ENCODE measurements around the gene RANBP3.
"Not testable (repeated sequence)": the region's sequence is repeated elsewhere in the genome, so short reads cannot be mapped to it uniquely, and the experiment has no call there.

The RANBP3 gene

DNA sequence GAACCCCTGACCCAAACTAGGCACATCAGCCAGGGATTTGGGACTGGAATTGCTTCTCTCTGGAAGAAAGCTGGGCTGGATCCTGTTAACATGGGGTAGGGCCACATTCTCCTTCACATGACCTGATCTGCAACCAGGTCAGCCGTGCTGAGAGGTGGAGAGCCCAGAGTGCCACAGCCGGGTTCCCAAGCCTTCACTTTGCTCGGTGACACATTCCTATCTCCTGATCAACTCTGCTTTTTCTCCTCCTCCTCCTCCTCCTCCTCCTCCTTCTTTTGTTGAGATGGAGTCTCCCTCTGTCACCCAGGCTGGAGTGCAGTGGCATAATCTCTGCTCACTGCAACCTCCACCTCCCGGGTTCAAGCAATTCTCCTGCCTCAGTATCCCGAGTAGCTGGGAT, 7.9 kb upstream of the RANBP3 start:
- not testable (repeated sequence) for DNase-seq

DNA sequence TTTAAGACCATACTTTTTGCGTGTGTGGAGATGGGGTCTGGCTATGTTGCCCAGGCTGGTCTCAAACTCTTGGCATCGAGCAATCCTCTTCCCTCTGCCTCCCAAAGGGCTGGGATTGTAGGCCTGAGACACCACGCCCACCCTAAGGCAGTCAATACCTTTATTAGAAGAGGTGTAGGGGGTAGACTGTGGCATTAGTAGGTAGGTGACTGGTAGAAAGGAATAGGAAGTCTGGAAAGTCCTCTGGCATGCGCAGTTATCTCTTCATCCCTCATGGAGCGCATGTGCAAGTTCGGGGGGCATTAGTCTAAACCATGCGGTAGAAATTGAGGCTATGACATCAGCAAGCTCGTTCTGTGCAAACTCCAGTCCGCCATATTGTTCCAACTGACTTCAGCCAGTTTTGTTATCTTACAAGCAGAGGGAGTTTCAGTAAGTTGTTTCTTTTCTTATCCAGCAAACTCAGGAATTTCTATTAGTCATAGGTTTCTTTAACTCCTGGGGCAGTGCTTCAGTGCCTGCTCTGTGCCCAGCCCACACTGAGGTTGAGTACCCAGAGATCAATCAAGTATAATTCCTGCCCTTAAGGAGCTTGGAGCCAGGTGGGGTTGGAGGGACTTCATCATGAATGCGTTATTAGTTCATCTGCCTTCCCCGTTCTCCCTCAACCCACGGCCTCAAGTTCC, 7.3 kb upstream of the RANBP3 start:
- DNase-seq = no peak

DNA sequence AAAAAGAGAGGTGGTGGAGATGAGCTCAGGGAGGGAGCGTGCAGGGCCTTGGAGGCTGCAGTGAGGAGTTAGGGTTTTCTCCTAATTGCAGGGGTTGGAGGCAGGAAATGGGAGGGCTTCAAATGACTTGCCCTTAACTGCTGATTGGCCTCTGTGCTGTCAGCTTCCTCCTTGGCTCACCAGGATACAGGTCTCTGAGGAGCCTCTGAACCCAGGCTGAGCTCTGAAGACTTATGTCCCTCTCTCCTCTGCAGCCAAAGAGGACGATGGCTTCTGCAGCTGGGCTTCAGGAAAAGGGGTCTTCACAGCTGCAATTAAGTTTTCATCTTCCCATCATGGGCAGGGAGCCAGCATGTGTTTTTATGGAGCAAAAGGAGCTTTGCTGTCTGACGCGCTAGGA, 6.7 kb upstream of the RANBP3 start:
- DNase-seq = no peak

DNA sequence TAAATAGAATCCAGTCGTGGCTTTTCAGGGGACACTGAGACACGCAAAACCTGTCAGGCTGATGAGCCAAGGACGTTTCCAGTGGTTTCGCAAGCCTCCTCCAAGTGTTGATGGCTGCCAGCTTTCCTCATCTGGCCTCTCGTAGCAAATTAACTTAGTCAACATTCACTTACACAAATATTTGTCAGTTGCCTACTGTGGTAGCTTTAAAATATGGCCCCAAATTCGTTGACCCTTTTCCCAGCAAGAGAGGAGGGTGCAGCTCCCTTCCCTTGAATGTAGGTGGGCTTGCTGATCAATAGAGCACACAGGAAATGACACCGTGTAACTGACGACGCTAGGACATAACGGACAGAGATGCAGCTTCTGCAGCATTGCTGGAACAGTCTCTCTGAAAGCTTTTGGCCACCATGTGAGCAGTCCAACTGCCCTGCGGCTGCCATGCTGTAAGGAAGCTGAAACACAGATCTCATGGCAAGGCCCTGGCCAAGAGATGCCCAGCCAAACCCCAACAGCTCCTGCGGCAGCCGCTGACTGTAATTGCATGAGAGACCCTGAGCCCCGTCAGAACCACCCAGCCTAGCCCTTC, 5.5 kb upstream of the RANBP3 start:
- DNase-seq = no peak

DNA sequence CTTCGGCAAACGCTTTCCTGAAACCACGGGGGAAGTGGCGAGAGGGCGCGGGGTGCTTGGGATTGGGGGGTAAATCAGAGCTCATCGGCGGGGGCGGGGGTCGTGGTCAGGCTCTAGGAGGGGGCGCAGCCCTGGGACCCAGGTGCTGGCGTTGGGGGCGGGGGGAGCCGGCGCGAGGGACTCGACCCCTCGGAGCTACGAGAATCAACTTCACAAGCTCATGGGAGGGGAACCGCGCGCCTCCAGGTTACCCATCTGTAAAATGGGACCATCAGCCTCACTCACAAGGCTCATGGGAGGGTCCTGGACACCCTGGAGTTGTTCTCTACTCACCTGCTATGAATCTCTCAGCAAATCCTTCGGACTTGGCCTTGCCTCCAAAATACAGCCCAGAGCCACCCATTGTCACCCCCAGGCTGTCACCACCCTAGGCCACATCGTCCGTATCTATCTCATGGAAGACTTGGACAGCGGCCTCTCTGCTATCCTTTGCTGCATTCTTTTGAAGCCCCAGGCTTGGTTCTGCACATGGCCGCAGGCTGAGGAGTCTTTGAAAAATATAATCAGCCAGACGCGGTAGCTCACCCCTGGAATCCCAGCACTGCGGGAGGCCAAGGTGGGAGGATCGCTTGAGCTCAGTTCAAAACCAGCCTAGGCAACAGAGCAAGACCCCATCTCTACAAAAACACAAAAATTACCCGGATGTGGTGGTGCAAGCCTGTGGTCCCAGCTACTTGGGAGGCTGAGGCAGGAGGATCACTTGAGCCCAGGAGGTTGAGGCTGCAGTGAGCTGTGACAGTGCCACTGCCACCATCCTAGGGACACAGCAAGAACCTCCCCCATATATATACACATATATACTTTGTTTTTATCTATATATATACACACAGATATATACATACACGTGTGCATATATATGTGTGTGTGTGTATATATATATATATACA, 939 bp upstream of the RANBP3 start:
- DNase-seq = no peak

DNA sequence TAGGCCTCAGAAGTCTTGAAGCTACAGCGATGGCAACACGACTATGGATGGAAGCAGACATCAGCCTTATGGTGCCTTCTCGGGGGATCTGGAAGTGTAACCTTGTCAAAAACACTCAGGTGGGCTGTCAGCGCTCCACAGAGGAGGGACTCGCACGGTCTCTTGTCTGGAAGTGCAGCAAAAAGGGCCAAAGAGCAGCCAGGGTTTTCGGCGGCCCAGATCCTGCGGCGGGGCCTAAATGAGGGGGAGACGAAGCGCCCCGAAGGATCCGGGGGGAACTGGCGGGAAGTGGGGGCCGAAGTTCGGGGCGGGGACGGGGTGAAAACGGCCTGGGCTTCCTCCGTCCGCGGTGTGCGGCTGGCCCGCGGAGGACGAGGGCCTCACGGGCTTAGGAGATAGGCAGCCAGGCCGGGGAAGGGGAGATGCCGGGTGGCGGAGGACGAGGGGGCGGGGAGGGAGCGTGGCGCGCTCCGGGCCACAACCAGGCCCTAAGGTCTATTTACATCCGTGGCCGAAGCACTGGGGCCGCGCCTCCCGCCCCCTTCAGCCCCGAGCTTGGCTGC, 637 bp downstream of the RANBP3 start:
- DNase-seq = no peak

DNA sequence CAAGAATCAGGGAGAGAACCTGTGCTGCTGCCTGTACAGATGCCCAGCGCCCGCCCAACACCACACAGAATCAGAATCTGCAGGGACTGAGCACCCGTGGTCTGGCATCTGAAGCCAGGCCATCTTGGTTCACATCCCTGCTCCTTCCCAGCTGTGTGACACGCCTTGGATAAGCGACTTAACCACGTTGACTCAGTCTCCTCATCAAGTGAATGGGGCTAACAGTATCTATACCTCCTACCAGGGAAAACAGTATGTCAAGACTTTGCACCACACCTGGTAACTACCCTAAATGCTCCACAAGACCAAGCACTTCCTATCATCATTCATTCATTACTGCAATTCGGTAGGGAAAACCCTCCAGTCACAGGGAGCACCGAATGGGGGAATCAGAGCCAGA, 1.2 kb downstream of the RANBP3 start:
- DNase-seq = no peak

DNA sequence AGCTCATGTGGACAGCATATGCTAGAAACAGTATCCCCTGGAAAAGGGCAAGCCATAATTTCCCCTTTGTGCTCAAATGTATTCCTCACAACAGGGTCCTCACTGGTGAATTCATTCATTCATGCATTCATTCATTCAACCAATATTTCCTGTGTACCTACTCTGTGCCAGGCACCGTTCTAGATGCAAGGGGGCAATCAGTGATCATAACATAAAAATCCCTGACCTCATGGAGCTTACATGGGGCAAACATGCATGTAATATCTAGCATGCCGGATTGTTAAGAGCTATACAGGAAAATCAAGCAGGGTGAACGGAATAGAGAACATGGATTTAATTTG, 2.6 kb downstream of the RANBP3 start:
- DNase-seq = no peak

DNA sequence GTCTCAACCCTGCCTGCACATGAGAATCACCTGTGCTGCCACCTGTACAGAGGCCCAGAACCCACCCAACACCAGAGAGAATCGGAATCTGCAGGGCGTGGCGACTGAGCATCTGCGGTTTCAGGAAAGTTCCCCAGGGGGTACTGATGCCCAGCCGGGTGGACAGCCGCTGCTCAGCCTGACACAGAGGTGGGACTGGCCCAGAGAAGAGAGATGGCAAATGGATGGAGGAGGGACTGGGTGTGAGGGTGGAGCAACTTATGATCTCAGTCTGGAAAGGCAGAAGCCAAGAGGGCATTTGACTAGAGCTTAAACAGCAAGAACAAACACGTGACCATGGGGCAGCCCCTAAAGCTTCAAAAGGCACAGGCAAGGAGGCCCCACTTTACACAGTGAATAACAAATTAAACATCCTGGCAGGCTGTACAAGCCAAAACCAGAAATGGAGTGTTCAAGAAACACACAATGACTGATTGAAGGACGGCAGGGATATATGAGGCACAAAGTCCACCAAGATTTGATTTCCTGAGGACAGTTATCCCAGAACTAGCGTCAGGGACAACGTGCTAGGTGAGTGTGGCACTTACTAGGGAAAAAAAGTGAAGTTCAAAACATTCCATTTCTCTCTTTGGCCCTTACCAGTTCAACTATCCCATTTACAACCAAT, 3.1 kb downstream of the RANBP3 start:
- no peak for DNase-seq

DNA sequence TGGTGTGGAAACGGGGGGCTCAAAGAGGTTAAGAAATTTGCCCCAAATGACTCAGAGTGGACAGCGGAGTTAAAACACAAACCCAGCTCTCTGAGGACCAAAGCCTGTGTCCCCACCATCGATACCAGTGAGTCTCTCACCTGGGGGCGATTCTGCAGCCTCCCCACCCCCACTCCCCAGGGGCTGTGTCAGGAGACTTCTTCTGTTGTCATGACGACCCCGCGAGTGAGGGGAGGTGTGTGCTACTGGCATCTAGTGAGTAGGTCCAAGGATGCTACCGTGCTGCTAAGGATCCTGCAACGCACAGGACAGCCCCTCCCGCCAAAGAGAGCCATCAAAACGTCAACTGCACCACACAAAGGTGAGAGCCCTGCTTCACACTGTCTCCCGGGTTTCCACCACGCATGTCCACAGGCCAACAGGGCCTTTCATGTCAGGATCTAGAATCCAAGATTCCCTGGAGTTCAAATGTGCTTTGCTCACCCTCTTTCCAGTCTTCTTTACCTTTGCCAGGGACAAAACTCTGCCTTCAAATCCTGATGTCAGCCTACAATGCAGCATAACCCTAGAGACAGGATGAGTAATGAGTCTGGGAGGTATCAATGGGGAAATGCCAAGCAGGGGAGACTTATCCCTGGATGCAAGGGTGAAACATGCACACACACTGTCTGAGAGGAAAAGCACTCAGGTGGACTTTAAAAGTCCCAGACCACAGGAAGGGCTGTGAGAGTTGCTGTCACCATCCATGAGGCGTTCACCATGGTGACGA, 3.9 kb downstream of the RANBP3 start:
- DNase-seq = no peak

DNA sequence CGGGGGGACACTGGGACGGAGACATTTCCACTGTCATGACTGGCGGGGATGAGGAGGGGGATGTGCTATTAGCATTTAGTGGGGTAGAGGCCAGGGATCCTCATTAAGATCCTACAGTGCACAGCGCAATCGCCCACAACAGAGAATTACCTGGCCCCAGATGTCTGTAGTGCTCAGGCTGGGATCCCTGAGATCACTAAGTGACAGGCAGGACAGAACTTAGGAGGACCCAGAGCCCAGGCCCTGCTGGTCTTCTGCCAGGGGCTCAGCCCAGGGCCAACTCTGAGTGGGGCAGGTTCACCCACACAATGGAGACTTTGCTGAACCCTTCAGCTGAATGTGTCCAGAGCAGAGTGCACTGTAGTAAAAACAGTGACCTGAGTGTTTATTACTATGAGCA, 4.6 kb downstream of the RANBP3 start:
- DNase-seq = no peak

DNA sequence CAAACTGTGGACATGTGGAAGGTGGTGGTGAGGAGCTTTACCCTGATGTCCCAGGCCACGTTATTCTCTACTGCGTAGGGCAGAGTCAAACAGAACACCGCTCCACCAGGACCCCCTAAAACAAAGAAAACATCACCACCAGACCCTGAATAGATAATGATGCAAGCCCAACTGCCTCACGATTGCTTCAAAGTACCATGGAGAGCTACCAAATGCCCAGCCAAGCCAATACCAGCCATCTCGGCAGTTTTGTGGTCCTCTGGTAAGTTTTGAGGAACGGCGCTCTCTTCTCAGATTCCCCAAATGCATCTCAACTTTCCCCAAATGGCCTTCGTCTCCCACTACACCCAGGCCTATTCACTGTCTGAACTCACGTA, 5.6 kb downstream of the RANBP3 start:
- no peak for DNase-seq

DNA sequence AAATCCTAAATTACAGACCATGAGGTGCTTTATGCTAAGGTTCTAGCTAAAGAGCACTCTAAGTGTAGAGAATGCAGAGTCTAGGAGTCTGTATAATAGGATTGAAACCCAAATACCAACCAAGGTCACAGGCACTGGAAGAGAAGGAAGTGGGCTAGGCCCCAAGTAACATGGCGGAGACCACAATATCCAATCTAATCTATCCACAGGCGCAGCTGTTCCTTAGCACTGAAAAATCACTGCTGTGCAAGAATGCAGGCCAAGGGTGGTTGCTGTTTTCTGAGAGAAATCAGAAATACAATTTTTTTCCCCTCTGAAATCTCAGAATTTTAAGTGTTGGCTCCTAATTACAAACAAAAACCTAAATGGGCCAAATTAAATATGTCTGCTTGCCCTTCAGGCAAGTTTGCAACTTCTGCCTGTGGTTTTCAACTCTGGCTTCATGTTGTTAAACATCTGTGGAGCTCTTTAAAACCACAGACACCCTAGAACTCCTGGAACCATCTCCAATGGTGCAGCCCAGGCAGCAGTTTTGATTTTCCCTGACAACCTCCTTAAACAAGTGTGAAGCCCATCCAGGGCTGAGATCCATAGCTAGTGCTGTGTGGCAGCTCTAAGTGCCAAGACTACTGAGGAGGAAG, 6.1 kb downstream of the RANBP3 start:
- no peak for DNase-seq

DNA sequence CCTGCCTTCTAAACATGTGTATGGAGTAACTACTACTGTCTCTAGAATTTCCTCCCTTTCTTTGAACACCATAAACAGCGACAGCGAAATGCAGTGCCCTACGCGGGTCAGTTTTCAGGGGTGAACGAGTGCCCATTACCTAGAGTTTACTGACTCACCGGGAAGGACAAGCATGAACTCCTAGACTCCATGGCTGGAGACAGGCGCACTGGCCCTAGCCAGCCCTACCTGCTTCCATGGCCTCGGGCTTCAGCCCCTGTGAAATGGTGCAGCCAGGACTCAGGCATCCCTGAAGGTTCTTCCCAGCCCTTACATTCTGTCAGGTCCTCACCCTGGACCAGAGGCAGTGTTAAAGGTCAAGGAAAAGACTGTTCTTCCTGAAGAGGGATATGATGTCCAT, 8.5 kb downstream of the RANBP3 start:
- no peak for DNase-seq

DNA sequence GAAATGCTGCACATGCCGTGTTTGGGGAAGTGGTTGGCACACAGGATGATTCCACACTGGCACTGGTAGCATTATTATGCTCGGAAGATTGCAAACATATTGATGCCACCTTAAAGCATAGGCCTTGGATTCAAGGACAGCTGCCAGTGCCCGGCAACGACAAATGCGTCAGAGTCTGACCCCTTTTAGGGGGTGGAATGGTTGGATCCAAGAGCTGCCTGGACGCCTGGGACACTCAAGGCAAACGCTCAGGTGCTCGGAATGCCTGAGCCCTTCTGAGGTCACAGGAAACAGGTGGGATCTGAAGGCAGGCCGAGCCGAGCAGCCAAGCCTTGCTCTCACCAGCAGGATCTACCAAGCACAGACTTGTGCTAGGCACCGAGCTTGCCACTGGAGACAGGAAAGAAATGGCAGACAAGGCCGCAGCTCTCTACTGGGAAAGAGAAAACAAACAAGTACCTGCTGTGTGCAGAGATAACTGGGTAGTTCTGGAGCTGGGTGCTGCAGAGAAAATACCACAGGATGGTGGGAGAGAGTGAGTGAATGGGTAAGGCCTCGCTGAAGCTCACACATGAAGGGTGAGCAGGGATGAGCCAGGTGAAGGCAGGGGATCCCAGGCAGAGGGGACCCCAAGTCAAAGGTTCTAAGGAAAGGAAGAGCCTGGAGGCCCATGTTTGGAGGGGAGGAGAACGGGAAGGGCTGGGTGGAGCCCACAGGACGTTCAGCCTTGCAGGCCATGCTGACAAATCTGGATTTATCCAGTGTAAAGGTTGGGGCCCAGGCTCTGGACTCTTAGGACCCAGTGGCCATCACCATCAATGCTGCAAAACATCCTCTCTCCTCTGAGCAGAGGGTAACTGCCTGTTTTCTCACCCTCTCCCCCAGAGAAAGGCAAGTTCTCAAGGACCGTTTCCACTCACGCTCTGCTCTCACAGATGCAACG, 9.2 kb downstream of the RANBP3 start:
- DNase-seq = no peak

DNA sequence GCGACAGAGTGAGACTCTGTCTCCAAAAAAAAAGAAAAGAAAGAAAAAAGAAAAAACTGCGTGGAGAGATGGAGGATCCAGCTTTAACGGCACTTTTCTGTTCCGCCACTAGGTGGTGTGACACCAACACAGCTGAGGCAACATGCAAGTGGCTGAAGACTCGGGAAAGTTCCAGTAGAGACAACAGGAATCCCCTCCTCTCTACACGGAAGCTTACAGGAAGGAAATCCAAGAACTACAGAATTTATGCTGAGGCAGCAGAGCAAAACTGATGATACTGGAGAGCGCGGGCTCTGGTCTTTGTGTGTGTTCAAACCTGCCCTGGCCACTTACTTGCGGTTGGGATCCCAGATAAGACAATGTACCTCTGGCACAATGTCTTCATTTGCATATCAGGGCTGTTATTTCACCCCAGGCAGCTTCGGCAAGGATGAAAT, 9.9 kb downstream of the RANBP3 start:
- DNase-seq = peak; percentile 30

DNA sequence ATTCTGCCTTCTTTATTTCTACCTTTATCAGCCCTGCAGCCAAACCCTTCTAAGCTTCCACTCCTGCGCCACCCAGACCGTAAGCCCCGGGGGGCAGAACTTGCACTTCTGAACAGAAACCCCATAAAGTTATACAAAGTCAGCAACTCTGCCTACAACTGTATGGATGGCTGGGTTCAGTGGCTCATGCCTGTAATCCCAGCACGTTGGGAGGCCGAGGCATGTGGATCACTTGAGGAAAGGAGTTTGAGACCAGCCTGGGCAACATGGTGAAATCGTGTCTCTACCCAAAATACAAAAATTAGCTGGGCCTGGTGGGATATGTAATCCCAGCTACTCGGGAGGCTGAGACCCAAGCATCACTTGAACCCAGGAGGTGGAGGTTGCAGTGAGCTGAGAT, 10.4 kb downstream of the RANBP3 start:
- DNase-seq = no peak

DNA sequence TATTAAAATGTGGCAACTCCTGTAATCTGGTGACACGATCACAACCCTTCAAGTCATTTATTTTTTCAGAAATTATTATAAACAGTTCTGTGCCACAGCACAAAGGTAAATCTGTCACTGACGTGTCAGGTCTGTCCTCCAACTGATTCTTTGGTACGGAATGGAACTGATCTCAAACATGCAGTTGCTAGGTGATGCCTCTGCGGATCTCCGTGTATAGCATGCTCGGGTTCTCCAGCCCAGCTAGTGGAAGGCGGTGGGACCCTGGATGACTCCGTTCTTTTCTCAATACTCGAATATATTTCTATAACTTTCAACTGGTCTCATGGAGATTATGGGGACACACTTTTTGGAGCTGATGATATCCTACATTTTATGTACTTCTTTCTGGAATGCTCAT, 11.0 kb downstream of the RANBP3 start:
- DNase-seq = no peak

DNA sequence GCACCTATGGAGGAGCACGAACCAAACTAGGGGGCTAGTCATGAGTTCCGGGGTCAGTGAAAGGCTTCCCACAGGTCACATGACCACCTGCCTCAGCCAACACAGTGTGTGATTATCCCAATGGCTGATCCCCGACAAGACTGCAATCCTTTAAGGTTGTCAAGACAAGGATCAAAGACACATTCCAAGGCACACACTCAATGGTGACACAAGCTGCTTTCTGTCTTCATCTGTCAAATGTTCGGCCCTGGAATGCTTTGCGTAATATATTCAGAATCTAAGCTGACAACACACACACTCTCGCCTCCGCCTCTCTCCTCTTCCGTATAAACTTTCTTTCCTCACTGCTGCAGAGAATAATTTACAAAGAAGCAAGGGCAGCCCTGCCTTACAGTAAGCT, 11.7 kb downstream of the RANBP3 start:
- DNase-seq = no peak

DNA sequence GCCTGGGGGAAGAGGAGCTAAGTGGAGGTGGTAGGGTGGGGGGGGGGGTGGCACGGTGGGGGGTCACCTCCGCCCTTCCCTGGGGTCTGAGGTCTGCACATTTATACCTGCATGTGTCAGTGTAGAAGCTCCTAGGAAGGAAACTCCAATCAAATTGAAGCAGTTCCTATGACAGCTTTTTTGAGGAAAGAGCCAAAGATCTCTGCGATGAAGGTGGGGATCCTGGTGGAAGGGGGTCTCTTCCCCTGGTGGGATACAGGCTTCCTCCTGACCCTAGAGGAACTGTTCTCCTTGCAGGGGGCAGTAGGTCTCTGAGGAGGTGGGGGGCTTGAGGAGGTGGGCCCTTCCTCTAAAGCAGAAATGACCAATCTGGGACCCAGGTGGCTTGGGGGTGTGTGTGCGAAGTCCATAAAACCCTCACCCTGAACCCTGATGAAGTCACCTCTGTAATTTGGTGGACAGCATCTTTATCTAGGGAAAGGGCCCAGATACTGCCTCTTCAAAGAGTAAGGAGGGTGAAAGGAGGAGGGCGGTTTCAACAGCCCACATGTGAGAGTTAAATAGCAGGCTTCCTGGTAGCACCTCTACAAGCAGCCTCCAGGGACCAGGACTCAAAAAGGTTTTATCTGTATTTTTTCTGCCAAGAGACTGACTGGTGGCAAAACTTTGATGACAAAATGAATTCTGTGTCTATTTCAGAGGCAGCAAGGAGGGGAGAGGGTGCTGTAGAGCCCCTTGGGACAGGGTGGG, 12.9 kb downstream of the RANBP3 start:
- DNase-seq = no peak

Measured in activated CD4-positive, alpha-beta T cell treated with anti-CD3 and anti-CD28 coated beads for 1 hour (primary cell).